ENCODE measurements around the gene TRAPPC2L. TPM values are rescaled to one million over a fixed set of nuclear protein-coding genes. Genes with fewer than 3 reads are reported as not detected.

TRAPPC2L gene
- total RNA-seq, 2 experiments from 2014 or later = 27.6 to 44.9 TPM

DNA sequence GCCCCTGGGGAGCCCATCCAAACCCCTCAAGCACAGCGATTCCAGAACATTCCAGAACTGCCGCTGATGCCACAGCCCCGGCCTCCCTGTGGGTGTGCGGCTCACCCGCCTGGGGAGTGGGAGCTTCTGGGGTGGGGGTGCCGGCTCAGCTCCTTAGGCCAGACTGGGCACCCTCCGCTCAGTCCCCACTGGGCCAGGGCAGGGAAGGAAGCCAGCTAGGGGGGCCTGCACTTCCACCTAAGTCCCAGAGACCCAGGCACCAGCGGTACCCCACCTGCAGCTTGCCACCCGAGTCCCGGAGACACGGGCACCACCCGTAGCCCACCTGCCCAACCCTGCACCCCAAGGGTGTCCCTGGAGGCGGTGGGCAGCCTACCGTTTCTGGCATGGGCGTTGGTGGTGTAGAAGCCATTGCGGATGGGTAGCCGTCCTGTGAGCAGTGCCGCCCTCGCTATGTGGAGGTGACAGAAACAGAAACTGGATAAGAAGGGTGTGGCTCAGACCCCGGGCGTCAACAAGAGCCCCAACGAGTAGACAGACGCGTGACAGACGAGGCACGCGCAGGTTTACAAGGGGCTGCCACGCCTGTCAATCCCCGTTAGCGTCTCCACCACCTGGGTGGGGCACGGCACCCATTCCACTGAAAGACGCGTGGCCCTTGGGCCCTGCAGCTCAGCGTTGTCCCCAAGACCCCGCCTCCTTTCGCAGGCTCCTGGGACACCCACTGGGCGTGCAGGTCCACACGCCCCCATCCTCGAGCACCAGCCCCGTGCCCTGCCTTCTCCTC is 15.2 kb upstream of the TRAPPC2L start:
- intact Hi-C loops (cut with micrococcal nuclease; ENCODE audit: unreplicated experiment) = no loop called here
- Histone ChIP-seq H3K4me1 (ENCODE audit: insufficient read depth, low read length, poor library complexity, severe bottlenecking) (no peaks in the 10 kb centered on the region), H2AFZ (ENCODE audit: low read length) (no peak overlapping the region), H3K79me2 (ENCODE audit: insufficient read depth, low read depth, low read length) (no peaks in the 10 kb centered on the region), H3K36me3 (ENCODE audit: insufficient read depth, low read length) (no peaks in the 10 kb centered on the region), H4K20me1 (ENCODE audit: insufficient read depth, low read length) (no peaks in the 10 kb centered on the region), H3K27ac (ENCODE audit: low read depth, low read length, poor library complexity, severe bottlenecking) (no peak overlapping the region), H3K4me2 (ENCODE audit: low read length) (no peak overlapping the region), H3K9me2 (ENCODE audit: insufficient read depth, low read length) (no peaks in the 10 kb centered on the region), H3K9me3 (ENCODE audit: low read length) (no peaks in the 10 kb centered on the region), H3K4me3 (ENCODE audit: low read depth, low read length, poor library complexity, severe bottlenecking) (no peak overlapping the region)
- no TSS peak for BruUV-seq (replicated peaks)
- no peak for DNase-seq (ENCODE audit: low spot score)
- TF ChIP-seq, protein P1, sequence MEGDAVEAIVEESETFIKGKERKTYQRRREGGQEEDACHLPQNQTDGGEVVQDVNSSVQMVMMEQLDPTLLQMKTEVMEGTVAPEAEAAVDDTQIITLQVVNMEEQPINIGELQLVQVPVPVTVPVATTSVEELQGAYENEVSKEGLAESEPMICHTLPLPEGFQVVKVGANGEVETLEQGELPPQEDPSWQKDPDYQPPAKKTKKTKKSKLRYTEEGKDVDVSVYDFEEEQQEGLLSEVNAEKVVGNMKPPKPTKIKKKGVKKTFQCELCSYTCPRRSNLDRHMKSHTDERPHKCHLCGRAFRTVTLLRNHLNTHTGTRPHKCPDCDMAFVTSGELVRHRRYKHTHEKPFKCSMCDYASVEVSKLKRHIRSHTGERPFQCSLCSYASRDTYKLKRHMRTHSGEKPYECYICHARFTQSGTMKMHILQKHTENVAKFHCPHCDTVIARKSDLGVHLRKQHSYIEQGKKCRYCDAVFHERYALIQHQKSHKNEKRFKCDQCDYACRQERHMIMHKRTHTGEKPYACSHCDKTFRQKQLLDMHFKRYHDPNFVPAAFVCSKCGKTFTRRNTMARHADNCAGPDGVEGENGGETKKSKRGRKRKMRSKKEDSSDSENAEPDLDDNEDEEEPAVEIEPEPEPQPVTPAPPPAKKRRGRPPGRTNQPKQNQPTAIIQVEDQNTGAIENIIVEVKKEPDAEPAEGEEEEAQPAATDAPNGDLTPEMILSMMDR (conservative IDR thresholded peaks at IDR 0.05; ENCODE audit: low read length) = no peak
- TF ChIP-seq EZH2phosphoT487 (IDR thresholded peaks at IDR 0.05; ENCODE audit: borderline replicate concordance, low read depth, low read length) = no peak
- ChIA-PET POLR2A (no interaction called here), CTCF (ENCODE audit: unreplicated experiment) (no interaction called here)

- Histone ChIP-seq H3K4me1 (ENCODE audit: insufficient read depth, low read length, poor library complexity, severe bottlenecking) (no peaks in the 10 kb centered on the region), H3K79me2 (ENCODE audit: insufficient read depth, low read depth, low read length) (no peaks in the 10 kb centered on the region), H3K4me2 (ENCODE audit: low read length) (no peak overlapping the region), H3K9me3 (ENCODE audit: low read length) (no peaks in the 10 kb centered on the region), H3K27ac (ENCODE audit: low read depth, low read length, poor library complexity, severe bottlenecking) (no peak overlapping the region), H3K9me2 (ENCODE audit: insufficient read depth, low read length) (no peaks in the 10 kb centered on the region), H4K20me1 (ENCODE audit: insufficient read depth, low read length) (no peaks in the 10 kb centered on the region), H3K4me3 (ENCODE audit: low read depth, low read length, poor library complexity, severe bottlenecking) (no peak overlapping the region), H2AFZ (ENCODE audit: low read length) (no peak overlapping the region), H3K36me3 (ENCODE audit: insufficient read depth, low read length) (no peaks in the 10 kb centered on the region)
- ChIA-PET POLR2A (no interaction called here), CTCF (ENCODE audit: unreplicated experiment) (no interaction called here)
- intact Hi-C loops (cut with micrococcal nuclease; ENCODE audit: unreplicated experiment) = no loop called here
- no peak for TF ChIP-seq EZH2phosphoT487 (IDR thresholded peaks at IDR 0.05; ENCODE audit: borderline replicate concordance, low read depth, low read length)
- TF ChIP-seq, protein P1 (conservative IDR thresholded peaks at IDR 0.05; ENCODE audit: low read length) = no peak
- BruUV-seq (replicated peaks) = no TSS peak
- no peak for DNase-seq (ENCODE audit: low spot score)
Observed at GRCh38 chr16:88842308-88842756, 14.6 kb upstream of the TRAPPC2L start.

DNA sequence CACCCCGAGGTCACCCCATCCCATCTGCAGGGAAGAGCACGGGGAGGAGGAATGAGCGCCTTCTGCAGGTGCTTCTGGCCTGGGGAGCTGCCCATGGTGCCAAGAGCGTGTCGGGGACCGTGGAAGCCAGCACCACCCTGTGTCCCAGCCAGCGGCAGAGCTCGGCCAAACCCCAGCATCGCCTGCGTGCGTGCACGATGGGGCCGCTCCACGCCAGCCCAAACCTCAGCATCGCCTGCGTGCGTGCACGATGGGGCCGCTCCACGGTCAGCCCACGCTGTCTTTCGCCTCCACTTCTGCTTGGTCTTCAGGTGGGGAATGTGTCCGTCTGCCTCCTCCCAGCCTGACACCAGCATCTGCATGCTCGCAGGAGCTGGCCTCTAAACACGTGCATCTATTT is 14.1 kb upstream of the TRAPPC2L start:
- no peaks in the 10 kb centered on the region for H3K36me3 ChIP-seq (ENCODE audit: insufficient read depth, low read length)
- POLR2A ChIA-PET = no interaction called here

More for the DNA sequence above, 14.1 kb upstream of the TRAPPC2L start:
- no peak overlapping the region for H3K4me2 ChIP-seq (ENCODE audit: low read length)
- H3K27ac ChIP-seq (ENCODE audit: low read depth, low read length, poor library complexity, severe bottlenecking) = no peak overlapping the region
- DNase-seq (ENCODE audit: low spot score) = no peak
- no peaks in the 10 kb centered on the region for H3K9me2 ChIP-seq (ENCODE audit: insufficient read depth, low read length)
- H3K4me3 ChIP-seq (ENCODE audit: low read depth, low read length, poor library complexity, severe bottlenecking) = no peak overlapping the region
- CTCF ChIA-PET (ENCODE audit: unreplicated experiment) = no interaction called here
- intact Hi-C loops (cut with micrococcal nuclease; ENCODE audit: unreplicated experiment) = no loop called here
- no peaks in the 10 kb centered on the region for H3K9me3 ChIP-seq (ENCODE audit: low read length)
- H2AFZ ChIP-seq (ENCODE audit: low read length) = no peak overlapping the region
- H3K4me1 ChIP-seq (ENCODE audit: insufficient read depth, low read length, poor library complexity, severe bottlenecking) = no peaks in the 10 kb centered on the region
- no peaks in the 10 kb centered on the region for H4K20me1 ChIP-seq (ENCODE audit: insufficient read depth, low read length)
- BruUV-seq (replicated peaks) = no TSS peak
- TF ChIP-seq EZH2phosphoT487 (IDR thresholded peaks at IDR 0.05; ENCODE audit: borderline replicate concordance, low read depth, low read length) = no peak
- TF ChIP-seq, protein P1 (conservative IDR thresholded peaks at IDR 0.05; ENCODE audit: low read length) = no peak
- no peaks in the 10 kb centered on the region for H3K79me2 ChIP-seq (ENCODE audit: insufficient read depth, low read depth, low read length)
